ENCODE data around the gene WDR43.

Gene WDR43

GRCh38 chr2:28994074-28994473 is 99.6 kb downstream of the WDR43 start:
- no peak for DNase-seq (ENCODE audit: low read depth)

- no peak for DNase-seq (ENCODE audit: low read depth)
These were observed 100.2 kb downstream of the WDR43 start for GRCh38 chr2:28994679-28995078.

GRCh38 chr2:28995765-28996750 is 101.6 kb downstream of the WDR43 start:
- no peak for DNase-seq (ENCODE audit: low read depth)

GRCh38 chr2:28997237-28997846 is 102.9 kb downstream of the WDR43 start:
- no peak for DNase-seq (ENCODE audit: low read depth)
